CD4-positive, alpha-beta T cell treated with Interleukin-4 for 4 hours (primary cell): ENCODE results near the gene LIPC.

Source experiments
- DNase-seq: peaks from one replicate; pipeline ENCODE4 v3.0.0-alpha.2; 2020

LIPC gene

DNA sequence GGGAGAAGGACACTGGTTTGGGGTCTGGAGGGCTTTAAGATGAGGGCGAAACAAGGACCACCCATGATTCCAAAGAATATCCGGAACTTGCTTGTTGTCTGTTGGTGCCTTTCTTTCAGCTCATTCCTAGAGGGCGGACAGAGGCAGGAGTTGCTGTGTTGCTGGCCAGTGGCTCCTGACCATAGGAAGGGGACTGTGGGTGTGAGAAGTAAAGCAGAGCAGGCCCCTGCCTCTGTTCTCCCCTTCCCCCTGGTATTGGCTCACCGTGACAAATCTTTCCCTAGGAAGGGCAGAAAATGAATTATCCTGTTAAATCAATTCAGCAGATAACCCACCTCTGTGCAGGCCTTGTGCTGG is 89.1 kb downstream of the LIPC start:
- DNase-seq: no peak

DNA sequence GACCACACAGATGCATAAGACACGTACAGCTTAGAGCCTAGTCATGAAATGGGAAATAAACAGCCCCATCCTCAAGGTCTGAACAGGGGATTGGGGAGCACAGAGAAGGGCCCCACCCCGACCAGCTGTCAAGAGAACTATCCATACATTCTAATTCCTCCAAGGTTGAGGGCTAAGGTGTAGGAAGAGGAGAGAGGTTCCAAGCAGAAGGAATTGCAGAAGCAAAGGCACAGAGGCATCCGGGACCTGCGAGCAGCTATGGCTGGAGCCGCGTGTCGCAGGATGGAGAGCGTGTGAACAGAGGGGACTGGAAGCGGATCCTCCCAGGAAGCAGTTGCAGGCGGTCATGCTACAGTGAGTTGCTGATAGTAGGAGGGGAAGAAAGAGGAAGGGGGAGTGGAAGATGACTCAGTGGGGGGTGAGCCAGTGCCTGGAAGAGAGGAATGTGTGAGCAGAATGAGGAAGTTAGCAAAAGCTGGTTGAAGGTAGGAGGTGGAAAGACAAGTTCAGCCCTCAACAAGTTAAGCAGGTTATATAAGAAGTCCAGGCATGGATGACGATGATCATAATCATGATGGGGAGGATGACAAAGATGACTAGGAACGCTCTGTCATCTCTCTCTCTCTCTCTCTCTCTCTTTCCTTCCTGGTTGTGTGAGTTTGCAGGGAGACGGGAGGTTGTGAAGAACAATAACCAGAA is 89.7 kb downstream of the LIPC start:
- DNase-seq: no peak

- no peak for DNase-seq
Measured at GRCh38 chr15:58522391-58522790, 90.6 kb downstream of the LIPC start.

DNA sequence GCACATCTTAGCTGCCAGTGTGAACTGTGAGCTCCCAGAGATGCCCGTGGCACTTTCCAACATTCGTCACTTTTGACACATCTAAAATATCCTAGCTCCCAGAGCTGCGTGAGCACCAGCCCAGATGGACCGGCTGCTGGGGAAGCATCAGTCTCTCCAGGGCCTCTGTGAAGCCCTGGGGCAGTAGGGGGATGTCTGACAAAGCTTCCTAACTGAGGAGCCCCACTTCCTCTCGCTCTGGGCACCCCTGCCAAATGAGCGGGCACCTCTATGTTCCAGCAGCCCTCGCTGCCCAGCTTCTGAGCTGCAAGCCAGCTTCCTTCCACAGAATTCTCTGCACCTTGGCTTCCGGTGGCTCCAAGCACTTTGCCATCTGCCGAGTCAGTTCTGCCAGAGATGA is 91.1 kb downstream of the LIPC start:
- no peak for DNase-seq

DNA sequence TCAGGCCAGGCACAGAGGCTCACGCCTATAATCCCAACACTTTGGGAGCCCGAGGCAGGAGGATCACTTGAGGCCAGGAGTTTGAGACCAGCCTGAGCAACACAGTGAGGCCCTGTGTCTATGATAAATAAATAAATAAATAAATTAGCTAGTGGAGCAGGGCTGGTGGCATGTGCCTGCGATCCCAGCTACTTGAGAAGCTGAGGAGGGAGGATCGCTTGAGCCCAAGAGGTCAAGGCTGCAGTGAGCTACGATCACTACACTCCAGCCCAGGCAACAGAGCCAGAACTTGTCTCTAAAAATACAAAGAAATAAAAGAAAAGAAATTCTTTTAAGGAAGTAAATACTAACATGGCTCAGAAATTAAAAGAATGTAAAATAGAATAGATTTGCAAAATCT is 91.8 kb downstream of the LIPC start:
- no peak for DNase-seq

- DNase-seq: no peak
Measured at GRCh38 chr15:58524247-58524646, 92.5 kb downstream of the LIPC start.

- no peak for DNase-seq
Measured at GRCh38 chr15:58525991-58526421, 94.2 kb downstream of the LIPC start.

GRCh38 chr15:58526647-58527192 is 94.9 kb downstream of the LIPC start:
- DNase-seq: no peak

GRCh38 chr15:58527573-58528187 is 95.9 kb downstream of the LIPC start:
- DNase-seq: no peak

DNA sequence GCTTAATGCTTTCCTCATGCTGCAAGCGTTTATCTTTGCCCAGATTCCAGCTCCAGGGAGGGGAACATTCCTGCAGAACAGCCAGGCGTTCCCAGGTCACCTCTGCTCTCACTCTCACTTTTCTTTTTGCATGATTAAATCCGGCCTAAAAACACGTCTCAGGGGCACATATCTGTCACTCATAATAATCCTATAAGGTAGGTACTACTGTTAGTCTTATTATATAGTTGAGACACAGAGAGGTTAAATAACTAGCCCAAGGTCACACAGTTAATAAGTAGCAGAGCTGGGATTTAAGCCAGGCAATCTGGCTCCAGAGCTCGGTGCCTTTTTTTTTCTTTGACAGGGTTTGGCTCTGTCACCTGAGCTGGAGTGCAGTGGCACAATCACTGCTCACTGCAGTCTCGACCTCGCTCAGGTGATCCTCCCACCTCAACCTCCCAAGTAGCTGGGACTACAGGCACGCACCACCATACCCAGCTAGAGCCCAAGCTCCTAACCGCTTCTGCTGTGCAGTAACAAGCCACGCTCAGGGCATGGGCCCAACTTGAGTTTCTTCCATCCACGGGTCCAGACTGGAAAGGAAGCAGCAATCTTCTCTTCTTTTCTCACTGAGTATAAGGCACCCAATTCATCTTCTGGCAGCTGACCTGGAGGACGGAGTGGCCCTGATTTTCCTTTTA is 96.5 kb downstream of the LIPC start:
- no peak for DNase-seq

GRCh38 chr15:58529041-58529440 is 97.2 kb downstream of the LIPC start:
- no peak for DNase-seq

GRCh38 chr15:58530056-58530590 is 98.3 kb downstream of the LIPC start:
- DNase-seq: no peak

- DNase-seq: no peak
Measured at GRCh38 chr15:58532126-58532525, 100.3 kb downstream of the LIPC start.

GRCh38 chr15:58534556-58534955 is 102.8 kb downstream of the LIPC start:
- DNase-seq: no peak

DNA sequence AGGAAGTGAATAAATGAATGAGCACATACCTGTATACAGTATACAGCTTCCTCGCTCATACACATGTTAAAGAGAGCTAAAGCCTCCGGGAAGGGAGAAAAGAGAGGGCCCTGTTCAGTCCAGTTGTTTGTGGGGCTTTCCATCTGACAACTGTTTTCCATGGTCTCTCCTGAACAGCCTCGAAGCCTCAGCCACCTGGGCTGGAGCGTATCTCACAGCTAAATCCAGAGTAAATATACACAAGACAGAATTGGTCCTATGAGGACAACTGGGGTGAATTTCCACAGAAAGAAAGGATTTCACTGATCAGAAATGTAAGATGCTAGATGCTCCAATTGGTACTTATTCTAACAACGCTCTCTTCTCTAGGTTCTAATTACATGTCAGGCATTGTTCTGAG is 103.5 kb downstream of the LIPC start:
- no peak for DNase-seq

- no peak for DNase-seq
Measured at GRCh38 chr15:58535894-58536293, 104.1 kb downstream of the LIPC start.

- DNase-seq: no peak
Measured at GRCh38 chr15:58536414-58536813, 104.6 kb downstream of the LIPC start.

GRCh38 chr15:58537033-58537432 is 105.2 kb downstream of the LIPC start:
- DNase-seq: no peak

DNA sequence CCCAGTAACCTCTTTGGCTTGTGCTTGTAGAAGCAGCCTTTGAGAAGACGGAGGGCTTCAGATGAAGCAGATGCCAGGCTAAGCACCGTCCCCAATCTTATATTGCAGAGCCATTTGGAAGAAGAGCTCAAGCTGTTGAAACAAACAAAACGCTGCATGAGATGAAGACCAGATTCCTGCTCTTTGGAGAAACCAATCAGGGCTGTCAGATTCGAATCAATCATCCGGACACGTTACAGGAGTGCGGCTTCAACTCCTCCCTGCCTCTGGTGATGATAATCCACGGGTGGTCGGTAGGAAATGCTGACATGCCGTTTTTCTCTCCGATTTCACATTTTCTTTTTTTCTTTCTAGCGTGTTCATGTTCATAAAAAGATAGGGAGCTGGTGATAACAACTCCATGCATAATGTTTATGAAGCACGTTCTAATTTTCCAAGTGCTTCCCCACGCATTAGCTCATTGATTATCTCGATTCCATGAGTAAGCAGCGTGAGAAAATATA is 106.5 kb downstream of the LIPC start:
- no peak for DNase-seq

DNA sequence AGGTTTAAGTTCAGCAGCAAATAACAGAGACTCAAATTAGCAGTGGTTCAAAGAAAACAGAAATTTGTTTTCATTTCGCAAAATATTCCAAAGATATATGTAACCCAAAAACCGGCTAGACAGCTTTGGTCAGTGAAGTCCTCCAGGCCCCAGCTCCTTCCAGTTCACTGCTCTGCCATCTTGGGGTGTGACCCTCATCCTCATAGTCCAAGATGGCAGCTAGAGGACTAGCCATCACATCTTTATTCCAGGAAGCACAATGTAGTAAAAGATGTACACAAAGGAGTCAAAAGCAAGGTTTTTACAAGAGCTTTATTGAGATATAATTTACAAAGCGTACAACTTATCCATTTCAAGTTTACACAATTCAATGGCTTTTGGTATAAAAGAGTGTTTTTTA is 107.1 kb downstream of the LIPC start:
- no peak for DNase-seq

GRCh38 chr15:58539548-58539947 is 107.8 kb downstream of the LIPC start:
- no peak for DNase-seq

DNA sequence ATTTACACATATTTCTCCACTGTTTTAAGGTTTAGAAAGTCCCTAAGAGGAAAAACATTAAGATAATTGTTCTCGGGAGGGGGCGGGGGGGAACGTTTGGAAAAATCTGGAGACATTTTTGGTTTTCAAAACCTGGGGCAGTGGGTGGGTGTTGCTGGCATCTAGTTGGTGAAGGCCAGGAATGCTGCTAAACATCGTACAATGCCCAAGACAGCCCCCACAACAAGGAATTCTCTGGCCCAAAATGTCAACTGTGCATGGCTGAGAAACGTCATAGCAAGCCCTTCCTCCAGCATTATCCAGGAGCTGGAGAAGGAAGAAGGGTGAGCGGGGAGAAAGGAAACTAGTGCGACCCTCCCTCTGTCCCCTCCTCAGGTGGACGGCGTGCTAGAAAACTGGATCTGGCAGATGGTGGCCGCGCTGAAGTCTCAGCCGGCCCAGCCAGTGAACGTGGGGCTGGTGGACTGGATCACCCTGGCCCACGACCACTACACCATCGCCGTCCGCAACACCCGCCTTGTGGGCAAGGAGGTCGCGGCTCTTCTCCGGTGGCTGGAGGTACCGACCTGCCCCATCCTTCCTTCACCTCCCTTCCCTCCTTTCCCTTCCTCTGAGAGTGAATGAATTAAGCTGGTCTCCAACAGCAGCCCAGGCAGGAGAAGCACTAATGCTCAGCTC is 109.8 kb downstream of the LIPC start:
- no peak for DNase-seq
